ENCODE measurements around the gene EPGN. TPM values are rescaled to one million over a fixed set of nuclear protein-coding genes. Genes with fewer than 3 reads are reported as not detected.
A peak's percentile ranks its signal among the peaks of the same experiment; 100 is the strongest.

EPGN gene
- polyA plus RNA-seq, 1 donor (not counting 4 experiments of a cell fraction or from before 2014, with no cell fraction given) = 330 TPM

- no peaks in the 10 kb centered on the region for H3K27me3 ChIP-seq (ENCODE audit: control insufficient read depth, extremely low read depth, insufficient read depth, low read length)
- no peaks in the 10 kb centered on the region for H3K9me3 ChIP-seq (ENCODE audit: control insufficient read depth, low read depth, low read length)
- TF ChIP-seq CTCF (optimal IDR thresholded peaks at IDR 0.05 in 1 of 3, IDR thresholded peaks at IDR 0.05 in 1 of 3, conservative IDR thresholded peaks at IDR 0.05 in 1 of 3; ENCODE audit: extremely low read depth in 1 of 3, insufficient read depth in 2 of 3, low read length in 3 of 3) = no peak
- TF ChIP-seq EZH2 (IDR thresholded peaks at IDR 0.05; ENCODE audit: low read length) = no peak
- no peaks in the 10 kb centered on the region for H3K9me1 ChIP-seq (ENCODE audit: control insufficient read depth, extremely low read depth, insufficient read depth, low read length)
- H4K20me1 ChIP-seq (ENCODE audit: control insufficient read depth, extremely low read depth, insufficient read depth, low read length) = no peaks in the 10 kb centered on the region
- H2AFZ ChIP-seq (ENCODE audit: control insufficient read depth, low read length) = no peak overlapping the region
- H3K36me3 ChIP-seq (ENCODE audit: control insufficient read depth in 2 of 2, extremely low read depth in 1 of 2, insufficient read depth in 2 of 2, low read length in 2 of 2) = no peaks in the 10 kb centered on the region
- no peak overlapping the region for H3K27ac ChIP-seq (ENCODE audit: control insufficient read depth, insufficient read depth, low read length)
- FAIRE-seq (peak; percentile 32), DNase-seq (ENCODE audit: low read depth, low spot score) (peak; percentile 25)
- peaks cover 24% of the 10 kb centered on the region for H3K4me1 ChIP-seq (ENCODE audit: control insufficient read depth, extremely low read depth, insufficient read depth, low read length)
- no peak overlapping the region for H3K4me2 ChIP-seq (ENCODE audit: control insufficient read depth, extremely low read depth, insufficient read depth, low read depth, low read length)
- H3K9ac ChIP-seq (ENCODE audit: control insufficient read depth, extremely low read depth, insufficient read depth, low read length) = no peak overlapping the region
- dilution Hi-C loops (cut with MboI; ENCODE audit: extremely low pct_ligation_motif_present, low sequenced_read_pairs) = no loop called here
- no peak overlapping the region for H3K4me3 ChIP-seq (ENCODE audit: control insufficient read depth in 2 of 3, extremely low read depth in 1 of 3, insufficient read depth in 2 of 3, low read depth in 1 of 3, low read length in 3 of 3)
- no peaks in the 10 kb centered on the region for H3K79me2 ChIP-seq (ENCODE audit: control insufficient read depth, insufficient read depth, low read length)
Observed at GRCh38 chr4:74278490-74278889, 29.8 kb upstream of the EPGN start.

- Histone ChIP-seq H3K36me3 (ENCODE audit: control insufficient read depth in 2 of 2, extremely low read depth in 1 of 2, insufficient read depth in 2 of 2, low read length in 2 of 2) (no peaks in the 10 kb centered on the region), H2AFZ (ENCODE audit: control insufficient read depth, low read length) (no peak overlapping the region), H3K4me3 (ENCODE audit: control insufficient read depth in 2 of 3, extremely low read depth in 1 of 3, insufficient read depth in 2 of 3, low read depth in 1 of 3, low read length in 3 of 3) (no peak overlapping the region), H3K9me1 (ENCODE audit: control insufficient read depth, extremely low read depth, insufficient read depth, low read length) (no peaks in the 10 kb centered on the region), H3K27ac (ENCODE audit: control insufficient read depth, insufficient read depth, low read length) (no peak overlapping the region), H3K9me3 (ENCODE audit: control insufficient read depth, low read depth, low read length) (no peaks in the 10 kb centered on the region), H3K9ac (ENCODE audit: control insufficient read depth, extremely low read depth, insufficient read depth, low read length) (no peak overlapping the region), H3K4me1 (ENCODE audit: control insufficient read depth, extremely low read depth, insufficient read depth, low read length) (peaks cover 31% of the 10 kb centered on the region), H3K4me2 (ENCODE audit: control insufficient read depth, extremely low read depth, insufficient read depth, low read depth, low read length) (no peak overlapping the region), H3K79me2 (ENCODE audit: control insufficient read depth, insufficient read depth, low read length) (no peaks in the 10 kb centered on the region), H4K20me1 (ENCODE audit: control insufficient read depth, extremely low read depth, insufficient read depth, low read length) (no peaks in the 10 kb centered on the region), H3K27me3 (ENCODE audit: control insufficient read depth, extremely low read depth, insufficient read depth, low read length) (no peaks in the 10 kb centered on the region)
- no peak for FAIRE-seq
- TF ChIP-seq CTCF (optimal IDR thresholded peaks at IDR 0.05 in 1 of 3, IDR thresholded peaks at IDR 0.05 in 1 of 3, conservative IDR thresholded peaks at IDR 0.05 in 1 of 3; ENCODE audit: extremely low read depth in 1 of 3, insufficient read depth in 2 of 3, low read length in 3 of 3) (no peak), EZH2 (IDR thresholded peaks at IDR 0.05; ENCODE audit: low read length) (no peak)
- dilution Hi-C loops (cut with MboI; ENCODE audit: extremely low pct_ligation_motif_present, low sequenced_read_pairs) = no loop called here
- no peak for DNase-seq (ENCODE audit: low read depth, low spot score)
Observed at GRCh38 chr4:74279716-74280115, 28.6 kb upstream of the EPGN start.
